K562 treated with DMSO at 1 percent for 24 hours (cell line): ENCODE measurements around the gene UBE2K. TPM values are rescaled to one million over a fixed set of nuclear protein-coding genes. Genes with fewer than 3 reads are reported as not detected.

Experiments used
- total RNA-seq: library from RNA; unstranded; fragments of 300-600 nt; gene quantifications from 2 replicates; pipeline ENCODE4 v1.2.3, GENCODE V29; 2022; ENCODE audit warnings: low read depth; ENCODE audit not compliant: insufficient read depth

UBE2K gene
- 28.7 and 36.7 TPM in 2 replicates for total RNA-seq

GRCh38 chr4:39697740-39698423 is at the start of gene UBE2K:
UBE2K (plus strand) TSS chr4:39698136; CDS start chr4:39698328, 192 bp downstream.

Other genes with a start within 250 kb of the UBE2K start
- gene RPL9, start 239.2 kb upstream of the UBE2K start, total RNA-seq, result 2,269 and 2,426 TPM in 2 replicates
- 12.2 and 12.3 TPM in 2 replicates for gene LIAS, start 239.1 kb upstream of the UBE2K start, total RNA-seq
- gene UGDH, start 170.7 kb upstream of the UBE2K start, total RNA-seq, result 10.2 and 11.5 TPM in 2 replicates
- 7.9 and 16.1 TPM in 2 replicates for gene SMIM14, start 59.3 kb upstream of the UBE2K start, total RNA-seq